ENCODE data around the gene ANXA6.

Gene ANXA6

GRCh38 chr5:151153766-151154272 lies 3.8 kb downstream of the ANXA6 start:
- DNase-seq (ENCODE audit: low spot score): no peak

GRCh38 chr5:151153300-151153699 lies 4.3 kb downstream of the ANXA6 start:
- no peak for DNase-seq (ENCODE audit: low spot score)

- no peak for DNase-seq (ENCODE audit: low spot score)
These were observed 5.8 kb downstream of the ANXA6 start for GRCh38 chr5:151151793-151152192.

DNA sequence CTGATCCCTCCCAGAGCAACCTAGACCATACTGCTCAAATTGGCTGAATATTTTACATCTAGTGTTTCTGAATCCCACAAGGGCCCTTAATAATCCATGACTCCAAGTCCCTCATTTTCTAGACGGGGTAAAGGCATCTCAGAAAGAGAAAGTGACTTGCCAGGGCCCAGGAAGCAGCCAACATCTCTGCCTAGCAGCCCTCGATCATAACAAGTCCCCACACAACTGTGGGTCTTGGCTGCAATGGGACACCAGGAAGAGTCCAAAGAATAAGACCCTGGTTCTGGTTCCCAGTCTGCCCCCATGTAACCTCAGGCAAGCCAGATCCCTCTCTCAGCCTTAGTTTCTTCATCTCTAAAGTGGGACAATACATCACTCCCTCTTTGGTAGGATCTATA lies 6.3 kb downstream of the ANXA6 start:
- no peak for DNase-seq (ENCODE audit: low spot score)

DNA sequence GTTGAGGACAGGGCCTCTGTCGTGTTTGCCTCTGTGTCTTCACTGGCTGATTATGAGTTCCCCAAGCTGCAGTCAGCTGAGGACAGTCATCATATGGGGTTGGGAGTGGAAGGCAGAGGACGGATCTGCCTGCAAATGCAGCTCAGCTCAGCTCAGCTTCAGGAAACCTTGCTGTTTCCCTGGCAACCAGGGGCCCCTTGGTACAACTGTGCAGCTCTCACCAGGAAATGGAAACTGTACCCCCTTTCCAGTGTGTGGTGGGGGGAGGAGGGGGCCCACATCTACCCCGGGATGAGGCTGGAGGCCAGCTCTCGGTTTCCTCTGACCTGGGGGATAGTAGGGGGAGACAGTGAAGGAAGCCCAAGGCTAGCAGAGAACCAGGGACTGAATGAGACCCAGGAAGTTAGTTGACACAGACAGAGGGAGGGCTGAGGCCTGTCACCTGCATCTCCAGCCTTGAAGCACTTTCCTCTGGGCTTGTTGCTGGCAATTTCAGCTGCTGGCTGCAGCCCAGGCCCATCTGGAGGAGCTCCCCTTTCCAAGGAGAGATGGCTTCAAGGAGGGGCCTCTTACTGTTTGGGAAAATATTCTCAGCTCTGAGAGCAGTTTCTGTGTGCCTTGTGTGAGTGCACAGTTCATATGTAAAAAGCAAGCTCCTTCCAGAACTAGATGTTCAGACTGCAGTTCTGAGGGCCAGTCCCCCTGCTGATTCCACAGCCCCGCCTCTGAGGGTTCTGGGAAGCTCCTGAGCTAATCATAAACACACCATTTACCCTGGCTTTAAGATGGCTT lies 6.9 kb downstream of the ANXA6 start:
- no peak for DNase-seq (ENCODE audit: low spot score)

GRCh38 chr5:151148583-151148982 lies 9.0 kb downstream of the ANXA6 start:
- DNase-seq (ENCODE audit: low spot score): no peak

DNA sequence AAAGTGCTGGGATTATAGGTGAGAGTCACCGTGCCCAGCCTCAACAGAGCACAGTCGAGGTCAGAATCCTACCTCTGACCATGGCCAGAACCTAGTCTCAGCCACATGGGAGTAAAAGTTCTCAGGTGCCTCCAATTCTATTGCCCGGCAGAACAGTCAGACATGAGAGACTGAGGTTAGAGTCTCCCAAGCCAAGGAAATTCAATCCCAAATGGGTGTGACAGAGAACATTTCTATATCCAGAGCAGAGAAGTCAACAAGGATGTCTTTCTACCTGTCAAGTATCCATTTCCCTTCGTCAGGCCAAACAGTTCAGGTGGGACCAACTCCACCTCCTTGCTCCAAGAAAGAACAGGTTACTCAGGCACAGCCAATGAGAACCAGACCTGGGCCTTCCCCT lies 10.5 kb downstream of the ANXA6 start:
- no peak for DNase-seq (ENCODE audit: low spot score)

GRCh38 chr5:151146061-151146460 lies 11.5 kb downstream of the ANXA6 start:
- no peak for DNase-seq (ENCODE audit: low spot score)

DNA sequence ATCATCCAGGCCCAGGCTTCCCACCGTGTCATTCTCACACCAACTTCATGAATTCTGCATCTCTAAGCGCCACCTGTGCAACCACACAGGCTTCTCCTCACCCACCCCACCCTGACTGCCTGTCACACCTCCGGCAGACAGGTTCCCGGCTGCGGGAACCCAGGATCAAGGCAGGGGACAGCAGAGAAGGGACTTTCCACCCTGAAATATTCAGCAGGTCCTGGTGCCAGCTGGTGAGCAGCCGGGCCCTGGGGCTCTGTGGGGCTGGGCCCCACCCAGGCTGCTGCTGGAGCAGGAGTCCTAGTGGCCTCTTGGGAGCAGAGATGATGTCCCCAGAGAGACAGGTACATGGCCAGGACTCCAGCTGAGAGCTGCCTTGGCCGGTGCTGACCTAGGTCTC lies 12.7 kb downstream of the ANXA6 start:
- no peak for DNase-seq (ENCODE audit: low spot score)

DNA sequence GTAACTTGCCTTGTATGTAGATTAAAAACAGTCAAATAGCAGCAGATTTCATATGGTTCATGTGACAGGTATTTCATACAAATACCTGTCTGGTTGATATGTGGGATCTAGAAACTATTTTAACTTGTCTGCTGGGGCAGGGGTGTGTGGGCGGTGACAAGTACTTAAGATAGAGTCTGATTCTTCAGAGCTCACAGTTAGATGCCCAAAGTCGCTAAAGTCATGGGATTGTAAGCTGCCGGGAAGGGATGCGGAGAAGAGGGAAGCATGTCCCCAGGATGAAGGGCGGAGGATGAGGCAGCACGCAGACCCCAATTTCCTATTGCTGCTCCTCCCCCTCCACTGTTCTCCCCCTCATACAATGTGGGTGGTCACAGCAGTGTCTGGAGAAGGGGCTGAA lies 13.3 kb downstream of the ANXA6 start:
- DNase-seq (ENCODE audit: low spot score): no peak

GRCh38 chr5:151143645-151144044 lies 13.9 kb downstream of the ANXA6 start:
- DNase-seq (ENCODE audit: low spot score): no peak

DNA sequence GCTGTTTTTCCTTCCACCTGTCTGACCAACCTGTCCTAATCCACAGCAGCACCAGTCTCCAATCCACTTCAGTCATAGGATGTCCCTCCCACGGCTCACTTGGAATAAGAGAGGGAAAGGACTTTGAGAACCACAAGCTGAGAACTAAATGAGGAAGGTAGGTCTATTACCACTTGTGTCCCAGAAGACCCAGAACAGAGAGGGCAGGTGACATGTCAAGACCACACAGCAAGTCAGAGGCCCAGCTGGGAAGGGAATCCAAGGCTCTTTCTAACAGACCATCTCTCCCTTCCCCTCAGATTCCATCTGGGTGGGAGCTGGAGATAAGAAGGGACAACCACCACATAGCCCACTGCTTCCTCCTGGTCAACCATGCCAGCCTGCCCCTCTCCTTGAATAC lies 14.6 kb downstream of the ANXA6 start:
- no peak for DNase-seq (ENCODE audit: low spot score)

DNA sequence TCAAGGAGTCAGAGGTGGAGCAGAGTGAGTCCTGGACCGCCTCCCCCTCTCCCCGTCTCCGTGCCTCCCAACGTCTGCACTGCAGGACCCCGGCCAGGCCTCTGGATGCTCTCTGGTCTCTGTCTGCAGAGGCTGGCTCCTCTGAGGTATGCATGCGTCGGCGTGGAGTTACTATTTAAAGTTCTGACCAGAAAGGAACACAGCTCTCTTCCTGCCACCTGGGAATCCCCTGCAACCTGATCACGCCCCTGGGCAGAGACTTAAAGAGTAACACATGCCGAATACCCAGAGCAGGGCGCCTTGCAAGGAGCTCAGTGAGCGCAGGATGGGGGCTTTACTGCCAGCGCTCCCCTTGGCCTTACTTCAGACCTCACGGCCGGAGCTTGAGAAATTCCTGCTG lies 16.0 kb downstream of the ANXA6 start:
- DNase-seq (ENCODE audit: low spot score): no peak

GRCh38 chr5:151140686-151141459 lies 16.7 kb downstream of the ANXA6 start:
- no peak for DNase-seq (ENCODE audit: low spot score)

DNA sequence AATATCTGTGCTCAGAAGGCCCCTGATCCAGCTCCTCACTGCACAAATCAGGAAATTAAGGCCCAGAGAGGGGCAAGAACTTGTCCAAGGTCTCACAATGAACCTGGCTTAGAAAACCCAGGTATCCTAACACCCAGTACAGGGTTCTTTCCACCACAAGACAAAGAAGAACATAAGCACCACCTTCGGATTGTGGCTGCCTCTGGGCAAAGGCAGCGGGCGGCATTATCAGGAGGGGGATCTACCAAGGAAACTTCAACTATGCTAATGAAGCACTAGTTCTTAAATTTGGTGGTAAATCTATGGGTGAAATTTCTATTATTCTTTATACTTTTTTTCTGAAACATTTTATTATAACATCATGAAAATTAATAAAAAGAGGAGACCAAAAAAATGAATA lies 17.9 kb downstream of the ANXA6 start:
- no peak for DNase-seq (ENCODE audit: low spot score)

DNA sequence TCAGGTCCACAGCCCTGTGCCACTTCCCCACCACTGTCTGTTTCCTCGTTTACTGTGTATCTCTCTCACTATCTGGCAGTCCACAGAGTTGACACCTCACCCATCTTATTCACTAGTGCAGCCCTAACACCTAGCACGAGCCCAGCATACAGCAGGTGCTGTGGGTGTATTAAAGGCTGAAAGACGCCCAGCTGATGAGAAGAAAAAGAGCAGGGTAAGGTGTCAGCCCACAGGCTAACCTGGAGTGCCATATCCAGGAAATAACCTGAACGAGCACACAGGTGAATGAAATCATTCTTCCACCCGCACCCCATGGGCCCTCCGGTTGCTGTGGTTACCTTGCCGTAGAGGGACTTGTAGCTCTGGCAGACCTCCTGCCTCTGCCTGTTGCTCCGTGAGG lies 18.6 kb downstream of the ANXA6 start:
- DNase-seq (ENCODE audit: low spot score): no peak

- no peak for DNase-seq (ENCODE audit: low spot score)
These were observed 19.5 kb downstream of the ANXA6 start for GRCh38 chr5:151138114-151138513.

GRCh38 chr5:151137067-151137825 lies 20.3 kb downstream of the ANXA6 start:
- no peak for DNase-seq (ENCODE audit: low spot score)

DNA sequence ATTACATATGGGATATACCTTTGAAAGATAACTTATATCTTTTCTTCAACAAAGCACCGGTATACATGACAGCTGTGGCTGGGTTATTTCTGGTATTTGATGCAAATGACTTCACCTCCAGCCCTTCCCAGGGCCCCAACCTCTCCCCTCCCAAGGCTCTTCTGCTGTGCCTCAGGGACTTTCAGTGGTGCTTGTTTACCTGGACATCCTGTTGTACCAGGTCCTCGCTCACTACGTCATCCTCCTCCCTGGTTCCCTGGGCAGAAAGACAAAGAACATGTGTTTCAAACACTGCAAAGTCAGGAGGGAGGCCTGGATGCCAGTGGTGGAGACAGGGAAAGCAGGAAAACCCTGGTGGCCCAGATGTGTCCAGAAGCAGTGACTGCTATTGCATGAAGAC lies 23.4 kb downstream of the ANXA6 start:
- DNase-seq (ENCODE audit: low spot score): no peak

DNA sequence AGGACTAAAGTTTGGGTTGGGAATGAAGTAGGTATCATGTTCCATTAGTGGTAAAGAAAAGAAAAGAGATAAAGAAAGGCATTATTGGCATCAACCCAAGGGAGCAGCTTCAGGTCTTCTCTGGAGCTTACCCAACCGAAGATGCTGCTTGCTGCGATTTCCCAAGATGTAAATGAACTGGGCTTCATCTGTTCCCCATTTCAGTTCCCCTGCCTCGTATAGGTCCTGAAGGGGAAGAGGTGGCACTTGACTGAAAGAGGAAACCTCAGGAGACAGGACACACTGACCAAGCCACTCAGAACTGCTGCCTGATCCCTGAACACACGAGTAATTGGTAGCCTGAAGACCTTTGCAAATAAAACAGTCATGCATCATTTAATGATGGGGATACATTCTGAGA lies 24.6 kb downstream of the ANXA6 start:
- peak; percentile 50 for DNase-seq (ENCODE audit: low spot score)

- DNase-seq (ENCODE audit: low spot score): no peak
These were observed 26.4 kb downstream of the ANXA6 start for GRCh38 chr5:151130922-151131891.
